HG03521 (cell line): ENCODE measurements around the gene SNN.

Source experiments
- ATAC-seq: cut with Tn5 transposase; IDR thresholded peaks from one replicate; pipeline ENCODE4 v1.9.1; 2021; ENCODE audit warnings: mild to moderate bottlenecking, moderate library complexity; ENCODE audit not compliant: unreplicated experiment

SNN gene

GRCh38 chr16:11667824-11668622 is at the start of gene SNN:
SNN (plus strand) TSS chr16:11668455; CDS start chr16:11676060, 7,605 bp downstream.
- ATAC-seq: peak; percentile 69

DNA sequence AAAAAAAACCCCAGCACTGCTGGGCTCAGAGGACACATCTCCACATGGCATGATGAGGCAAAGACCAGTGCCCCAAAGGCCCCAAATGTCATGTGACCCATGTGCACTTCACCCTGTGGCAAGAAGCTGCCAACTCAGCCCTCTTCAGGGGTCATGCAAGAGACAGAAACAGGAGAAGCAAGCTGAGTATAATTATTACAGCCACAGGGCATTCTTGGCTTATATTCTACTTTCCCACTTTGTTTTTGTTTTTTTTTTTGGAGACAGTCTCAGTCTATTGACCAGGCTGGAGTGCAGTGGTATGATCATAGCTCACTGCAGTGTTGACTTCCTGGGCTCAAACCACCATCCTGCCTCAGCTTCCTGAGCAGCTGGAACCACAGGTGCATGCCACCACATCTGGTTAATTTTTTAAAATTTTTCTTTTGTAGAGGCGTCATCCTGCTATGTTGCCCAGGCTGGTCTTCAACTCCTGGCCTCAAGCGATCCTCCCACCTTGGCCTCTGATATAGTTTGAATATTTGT is 48.9 kb upstream of the SNN start:
- no peak for ATAC-seq

GRCh38 chr16:11620243-11621003 is 47.8 kb upstream of the SNN start:
- ATAC-seq: no peak

- ATAC-seq: no peak
These were observed 46.7 kb upstream of the SNN start for GRCh38 chr16:11621539-11621919.

DNA sequence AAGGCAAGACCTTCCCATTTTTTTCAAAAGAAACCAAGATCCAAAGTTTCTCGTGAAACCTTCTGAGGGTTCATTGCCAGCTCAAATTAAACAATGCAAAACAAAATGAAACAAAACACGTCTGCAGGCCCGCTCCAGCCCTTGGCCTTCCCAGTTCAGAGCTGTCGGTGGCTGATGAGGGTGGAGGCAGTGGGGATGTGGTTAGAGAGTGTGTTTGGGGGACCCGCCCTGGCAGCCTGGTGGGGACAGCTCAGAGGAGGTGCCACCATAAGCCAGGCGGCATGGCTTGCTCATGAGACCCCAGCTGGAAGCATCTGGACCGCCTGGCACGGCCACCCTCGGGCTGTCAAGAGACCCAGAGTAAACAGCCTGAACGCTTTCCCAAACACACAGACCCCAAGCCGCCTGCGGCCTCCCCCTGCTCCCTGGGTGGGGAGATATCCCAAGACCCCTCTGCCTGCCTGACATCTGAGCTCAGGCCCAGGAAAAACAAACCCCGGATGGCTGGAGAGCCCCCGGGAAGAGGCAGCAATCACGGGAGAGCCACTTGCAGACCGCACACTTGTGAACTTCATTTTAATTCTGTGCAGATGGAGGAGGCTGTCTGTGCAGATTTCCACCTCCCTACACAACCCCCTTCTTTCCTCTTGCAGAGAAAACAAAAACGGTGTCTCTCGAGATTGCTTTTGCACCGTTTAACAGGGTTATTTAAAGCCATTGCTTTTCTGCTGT is 46.2 kb upstream of the SNN start:
- ATAC-seq: no peak

DNA sequence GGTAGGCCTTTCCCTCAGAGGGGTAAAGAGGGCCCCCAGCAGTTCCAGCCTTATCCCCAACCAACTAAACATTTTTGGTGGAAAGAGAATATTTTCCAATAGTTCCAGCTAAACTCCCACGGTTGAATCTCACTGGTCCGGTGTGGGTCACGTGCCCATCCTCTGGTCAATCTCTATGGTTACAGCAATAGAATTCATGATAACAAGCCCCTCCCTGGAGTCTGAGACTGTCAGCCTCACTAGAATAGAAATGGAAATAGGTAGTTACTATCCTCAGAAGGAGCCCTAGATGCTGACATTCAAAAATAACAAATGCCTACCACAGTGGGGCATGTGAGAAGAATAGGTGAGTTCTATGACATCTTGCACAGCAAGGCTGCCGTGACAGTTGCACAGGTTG is 44.0 kb upstream of the SNN start:
- ATAC-seq: no peak

DNA sequence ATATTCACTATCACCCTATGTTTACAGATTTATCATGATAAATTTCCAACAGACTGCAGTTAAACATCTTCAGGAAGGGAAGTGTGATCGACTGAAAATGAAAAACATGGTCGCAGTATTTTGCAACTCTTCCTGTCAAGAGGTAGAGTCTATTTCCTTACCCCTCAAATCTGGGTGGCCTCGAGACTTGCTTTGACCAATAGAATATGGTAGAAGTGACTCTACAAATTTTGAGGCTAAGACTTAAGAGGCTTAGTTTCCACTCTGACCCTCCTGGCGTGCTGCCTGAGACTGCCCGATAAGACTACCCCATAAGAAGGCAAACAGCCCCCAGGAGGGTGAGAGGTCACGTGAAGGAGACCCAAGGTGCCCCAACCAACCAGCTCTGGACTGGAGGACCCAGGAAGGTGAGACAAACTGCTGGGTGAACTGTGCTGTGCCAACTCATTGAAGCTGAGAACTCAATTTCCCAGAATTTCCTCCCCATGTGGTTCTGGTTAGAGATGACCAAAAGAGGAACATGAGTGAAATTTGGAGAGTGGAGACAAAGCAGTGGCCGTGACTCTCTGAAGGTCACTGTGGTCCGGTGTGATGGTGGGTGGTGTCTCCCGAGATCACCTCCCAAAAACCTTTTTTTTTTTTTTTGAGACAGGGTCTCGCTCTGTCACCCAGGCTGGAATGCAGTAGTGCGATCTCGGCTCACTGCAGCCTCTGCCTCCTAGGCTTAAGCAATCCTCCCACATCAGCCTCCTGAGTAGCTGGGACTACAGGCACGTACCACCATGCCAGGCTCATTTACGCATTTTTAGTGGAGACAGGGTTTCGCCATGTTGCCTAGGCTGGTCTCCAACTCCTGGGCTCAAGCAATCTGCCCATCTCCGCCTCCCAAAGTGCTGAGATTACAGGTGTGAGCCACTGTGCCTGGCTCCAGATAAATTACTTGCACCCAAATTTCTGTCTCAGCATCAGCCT is 43.3 kb upstream of the SNN start:
- ATAC-seq: no peak

- no peak for ATAC-seq
These were observed 42.5 kb upstream of the SNN start for GRCh38 chr16:11625769-11626168.

DNA sequence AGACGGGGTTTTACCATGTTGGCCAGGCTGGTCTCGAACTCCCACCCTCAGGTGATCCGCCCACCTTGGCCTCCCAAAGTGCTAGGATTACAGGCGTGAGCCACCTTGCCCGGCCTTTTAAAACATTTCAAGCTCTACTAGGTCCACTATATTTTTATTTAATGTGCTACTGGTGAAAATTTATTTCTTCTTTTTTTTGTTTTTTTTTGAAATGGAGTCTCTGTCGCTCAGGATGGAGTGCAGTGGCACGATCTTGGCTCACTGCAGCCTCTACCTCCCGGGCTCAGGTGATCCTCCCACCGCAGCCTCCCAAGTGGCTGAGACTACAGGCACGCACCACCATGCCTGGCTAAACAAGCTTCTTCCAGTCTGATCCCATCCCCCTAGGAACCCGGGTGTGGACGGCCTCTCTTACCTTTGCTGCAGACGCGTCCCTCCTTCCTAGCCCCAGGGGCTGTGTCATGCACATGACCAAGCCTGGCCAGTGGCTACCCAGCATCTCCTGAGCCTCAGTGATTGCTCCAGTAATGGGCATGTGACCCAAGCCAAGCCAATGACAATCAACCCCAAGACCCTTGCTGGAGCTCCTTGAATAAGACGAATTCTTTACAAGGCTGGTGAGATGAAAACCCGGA is 41.5 kb upstream of the SNN start:
- no peak for ATAC-seq

- ATAC-seq: no peak
These were observed 41.0 kb upstream of the SNN start for GRCh38 chr16:11627292-11627663.

DNA sequence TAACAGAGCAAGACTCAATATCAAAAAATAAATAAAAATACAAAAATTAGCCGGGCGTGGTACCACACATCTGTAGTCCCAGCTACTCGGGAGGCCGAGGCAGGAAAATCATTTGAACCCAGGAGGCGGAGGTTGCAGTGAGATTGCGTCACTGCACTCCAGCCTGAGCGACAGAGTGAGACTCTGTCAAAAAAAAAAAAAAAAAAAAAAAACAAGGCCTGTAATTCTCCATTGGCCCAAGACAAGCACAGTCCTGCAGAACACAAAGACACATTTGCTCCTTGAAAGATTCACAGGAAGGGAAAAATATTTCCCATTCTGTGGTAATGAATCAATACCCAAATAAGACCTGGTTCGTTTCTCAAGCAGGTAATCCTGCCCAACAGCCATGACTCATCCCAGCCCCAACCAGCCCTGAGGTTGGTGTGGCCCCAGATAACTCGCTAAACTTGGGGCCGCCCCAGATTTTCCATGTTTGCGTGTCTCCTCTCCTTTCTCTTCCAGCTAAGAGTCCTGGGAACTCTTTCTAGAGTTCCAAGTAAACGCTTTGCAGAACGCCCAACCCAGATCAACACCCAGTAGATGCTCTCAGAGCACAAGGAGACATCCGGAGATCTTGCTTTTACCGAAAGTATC is 40.3 kb upstream of the SNN start:
- no peak for ATAC-seq

DNA sequence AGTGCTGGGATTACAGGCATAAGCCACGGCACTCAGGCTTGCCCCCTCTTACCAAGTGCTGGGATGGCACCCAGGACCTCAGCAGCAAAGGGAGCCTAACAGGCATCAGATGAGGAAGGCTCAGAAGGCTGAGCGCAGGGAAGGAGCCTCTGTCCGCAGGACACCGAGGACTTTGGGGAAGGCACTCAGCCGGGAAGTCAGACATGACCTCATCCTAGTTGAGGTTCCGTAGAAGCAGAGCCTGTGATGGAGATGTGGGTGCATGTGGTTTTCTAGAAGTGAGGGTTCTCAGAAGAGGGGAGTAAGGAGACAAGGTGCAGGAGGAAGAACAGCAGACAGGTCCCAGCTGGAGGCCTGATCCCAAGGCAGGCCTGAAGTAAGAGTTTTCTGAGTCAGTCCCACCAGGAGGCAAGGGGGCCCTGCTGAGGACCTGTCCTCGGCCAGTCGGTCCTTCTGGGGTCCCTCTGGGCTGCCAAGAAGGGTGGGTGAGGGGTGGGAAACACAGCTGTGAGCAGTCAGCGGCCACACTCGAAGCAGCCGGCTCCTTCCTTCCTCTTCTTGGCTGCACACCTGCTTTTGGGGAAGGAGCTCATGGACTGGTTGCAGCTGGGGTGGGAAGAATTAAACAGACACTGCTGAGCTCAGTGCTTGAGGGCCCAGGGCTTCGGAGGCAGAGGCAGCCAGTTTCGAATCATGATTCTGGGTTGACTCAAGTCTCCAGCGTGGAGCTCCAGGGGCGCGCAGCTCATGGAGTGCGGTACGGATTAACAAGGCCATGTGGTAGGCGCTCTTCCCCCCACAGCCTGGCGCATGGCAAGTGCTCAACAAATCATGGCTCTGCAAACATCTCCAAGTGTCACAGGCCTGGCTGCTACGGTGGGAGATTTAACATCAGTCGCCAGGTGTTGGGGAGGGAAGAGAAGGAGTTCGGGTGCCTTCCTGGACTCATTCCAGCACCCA is 38.9 kb upstream of the SNN start:
- no peak for ATAC-seq

DNA sequence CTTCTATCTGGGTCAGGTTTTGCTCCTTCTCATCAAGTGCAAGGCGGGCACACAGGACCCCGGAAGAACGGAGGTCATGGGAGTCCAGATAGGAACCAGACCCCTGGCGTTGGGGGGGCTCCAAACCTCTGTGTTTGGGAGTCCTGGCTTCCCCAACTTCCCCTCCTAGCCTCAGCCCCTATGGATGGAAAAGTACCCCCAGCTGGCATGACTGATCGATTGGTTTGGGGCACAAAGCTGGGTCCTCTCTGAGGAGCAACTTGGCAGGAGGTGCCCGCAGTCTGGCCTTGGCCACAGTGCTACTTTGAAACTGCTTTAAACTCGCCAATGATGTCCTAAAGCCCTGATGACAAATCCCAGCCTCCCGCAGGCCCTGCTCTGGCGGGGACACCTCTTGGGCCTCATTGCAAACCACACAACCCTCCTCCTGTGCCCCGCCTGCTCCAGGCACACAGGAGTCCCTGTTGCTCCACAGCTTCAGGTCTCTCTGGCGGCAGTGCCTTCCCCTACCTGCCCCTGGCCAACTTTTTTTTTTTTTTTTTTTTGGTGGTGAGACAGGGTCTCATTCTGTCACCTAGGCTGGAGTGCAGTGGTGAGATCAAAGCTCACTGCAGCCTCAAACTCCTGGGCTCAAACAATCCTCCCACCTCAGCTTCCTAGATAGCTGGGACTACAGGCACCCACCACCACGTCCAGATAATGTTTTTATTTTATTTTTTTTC is 38.0 kb upstream of the SNN start:
- ATAC-seq: no peak

DNA sequence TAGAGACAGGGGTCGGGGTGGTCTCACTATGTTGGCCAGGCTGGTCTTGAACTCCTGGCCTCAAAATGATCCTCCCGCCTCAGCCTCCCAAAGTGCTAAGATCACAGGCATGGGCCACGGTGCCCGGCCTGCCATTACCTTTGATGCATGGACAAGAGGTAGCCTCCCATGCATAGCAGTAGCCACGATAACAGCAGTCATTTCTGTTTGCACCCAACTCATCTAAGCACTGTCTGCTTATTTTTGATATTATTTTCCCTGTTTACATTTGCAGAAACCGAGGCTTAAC is 37.5 kb upstream of the SNN start:
- ATAC-seq: no peak

DNA sequence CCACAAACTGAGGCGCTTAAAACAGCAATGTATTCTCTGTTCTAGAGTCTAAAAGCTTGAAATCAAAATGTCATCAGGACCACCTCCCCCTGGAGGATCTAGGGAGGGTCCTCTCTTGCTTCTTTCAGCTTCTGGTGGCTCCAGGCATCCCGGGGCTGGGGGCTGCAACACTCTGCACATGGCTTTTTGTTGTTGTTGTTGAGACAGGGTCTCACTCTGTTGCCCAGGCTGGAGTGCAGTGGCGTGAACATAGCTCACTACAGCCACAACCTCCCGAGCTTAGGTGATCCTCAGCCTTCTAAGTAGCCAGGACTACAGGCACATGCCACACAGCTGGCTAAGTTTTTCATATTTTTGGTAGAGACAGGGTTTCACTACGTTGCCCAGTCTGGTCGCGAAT is 37.0 kb upstream of the SNN start:
- no peak for ATAC-seq

- ATAC-seq: no peak
These were observed 35.8 kb upstream of the SNN start for GRCh38 chr16:11632455-11632939.

DNA sequence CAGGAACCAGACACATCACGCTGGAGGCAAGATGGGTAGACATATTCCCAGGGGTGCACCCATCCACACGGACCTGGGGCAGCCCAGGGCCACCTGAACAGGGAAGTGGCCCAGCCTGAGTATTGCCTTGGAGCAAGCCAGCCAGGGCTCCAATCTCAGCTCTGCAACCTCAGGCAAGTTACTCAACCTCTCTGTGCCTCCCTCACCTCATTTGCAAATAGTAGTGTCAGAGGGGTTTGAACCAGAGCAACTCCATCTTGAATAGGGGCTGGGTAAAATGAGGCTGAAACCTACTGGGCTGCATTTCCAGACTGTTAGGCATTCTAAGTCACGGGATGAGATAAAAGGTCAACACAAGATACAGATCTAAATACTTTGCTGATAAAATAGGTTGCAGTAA is 35.1 kb upstream of the SNN start:
- ATAC-seq: no peak

DNA sequence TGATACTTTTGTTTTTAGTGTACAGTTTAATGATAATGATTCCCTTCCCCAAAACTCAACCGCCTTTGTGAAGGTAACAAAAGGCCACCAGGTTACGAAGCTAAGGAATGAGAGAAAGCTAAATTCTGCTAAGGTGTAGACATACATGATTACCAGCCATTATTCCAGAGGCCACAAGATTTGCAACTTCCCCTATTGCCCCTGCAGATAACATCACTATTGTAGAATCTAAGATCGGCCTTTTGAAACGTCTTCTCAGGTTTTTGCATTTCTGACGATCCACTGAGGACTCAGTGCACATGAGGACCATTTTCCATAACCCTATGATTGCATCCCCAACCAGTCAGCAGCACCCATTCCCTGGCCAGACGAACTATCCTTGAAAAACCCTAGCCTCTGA is 33.9 kb upstream of the SNN start:
- ATAC-seq: no peak
